Activated CD8-positive, alpha-beta T cell treated with anti-CD3 and anti-CD28 coated beads for 36 hours (primary cell): ENCODE measurements around the gene SLCO2A1. TPM values are rescaled to one million over a fixed set of nuclear protein-coding genes. Genes with fewer than 3 reads are reported as not detected.

Source experiments
- ATAC-seq: fragments of 200-7000 bp; cut with Tn5 transposase; one replicate; pipeline ENCODE4 v1.10.0; 2021; ENCODE audit warnings: mild to moderate bottlenecking, moderate library complexity
- CTCF ChIA-PET: fragments of 350-600 bp; sonication (Branson Sonifier 250); formaldehyde crosslinking; loops from one replicate; lab custom pipeline; 2021; ENCODE audit warnings: antibody characterized with exemption; lab: Charles Lee
- POLR2A ChIA-PET: fragments of 350-600 bp; sonication (Branson Sonifier 250); formaldehyde crosslinking; loops from one replicate; lab custom pipeline; 2021; ENCODE audit warnings: antibody characterized with exemption; lab: Charles Lee
- DNase-seq: peaks from one replicate; pipeline ENCODE4 v3.0.0-alpha.2; 2020
- H3K27ac Mint-ChIP-seq: one replicate; pipeline ENCODE4 v1.8.0; 2021; ENCODE audit warnings: mild to moderate bottlenecking, mixed read lengths
- H3K27me3 Mint-ChIP-seq: one replicate; pipeline ENCODE4 v1.8.0; 2021; ENCODE audit warnings: mixed read lengths
- H3K36me3 Mint-ChIP-seq: one replicate; pipeline ENCODE4 v1.8.0; 2021; ENCODE audit warnings: low read depth, mixed read lengths
- H3K4me1 Mint-ChIP-seq: one replicate; pipeline ENCODE4 v1.8.0; 2021; ENCODE audit warnings: low read depth, mixed read lengths
- H3K4me3 Mint-ChIP-seq: one replicate; pipeline ENCODE4 v1.8.0; 2021; ENCODE audit warnings: mild to moderate bottlenecking, moderate library complexity, mixed read lengths
- H3K9me3 Mint-ChIP-seq: one replicate; pipeline ENCODE4 v1.8.0; 2021; ENCODE audit warnings: mixed read lengths
- CTCF ChIP-seq: fragments of 200-600 bp; IDR thresholded peaks from one replicate; pipeline ENCODE4 v1.8.0; 2022; ENCODE audit warnings: antibody characterized with exemption, mild to moderate bottlenecking
- intact Hi-C: fragments of 100-400 bp; cut with micrococcal nuclease; formaldehyde crosslinking; loops from one replicate; pipeline ENCODE4 v1.10.0; 2022
- total RNA-seq, 2 experiments: library from RNA; stranded (reverse); gene quantifications; one replicate each; pipeline ENCODE4 v1.2.3, GENCODE V29; 2021

SLCO2A1 gene
- total RNA-seq, result not detected

DNA sequence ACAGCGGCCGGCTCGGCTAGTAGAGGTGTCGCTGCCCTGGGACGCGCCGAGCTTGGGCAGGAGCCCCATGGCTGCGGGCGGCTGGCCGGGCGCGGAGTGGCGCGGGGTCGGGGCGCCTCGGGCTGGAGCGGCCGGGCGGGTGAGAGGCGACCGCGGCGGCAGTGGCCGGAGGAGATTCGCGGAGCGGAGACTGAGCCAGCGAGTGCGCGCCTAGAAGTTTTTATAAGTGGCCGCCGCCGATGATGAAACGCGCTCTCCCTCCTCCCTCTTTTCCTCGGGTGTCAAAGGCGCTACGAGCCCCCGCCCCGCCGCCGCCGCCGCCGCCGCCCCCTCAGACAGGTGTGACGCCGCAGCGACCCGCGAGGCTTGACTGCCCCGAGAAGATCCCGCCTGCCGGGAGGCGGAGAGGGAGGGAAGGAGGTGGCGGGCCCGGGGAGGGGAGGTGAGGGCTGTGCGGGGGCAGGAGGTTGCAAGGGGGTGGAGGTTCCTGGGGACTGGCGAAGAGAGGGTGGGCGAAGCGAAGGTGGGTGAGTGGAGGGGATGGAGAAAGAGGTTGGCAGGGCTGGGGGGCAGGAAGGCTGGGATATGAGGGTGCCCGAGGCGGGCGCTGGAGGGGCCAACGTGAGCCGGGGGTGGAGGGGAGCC lies at the start of gene SLCO2A1:
SLCO2A1 (minus strand) TSS at position 192 of the 645 bp plus-strand sequence; CDS start at position 69, 123 bp downstream.
- no peak for TF ChIP-seq CTCF
- ChIA-PET CTCF (no interaction called here), POLR2A (no interaction called here)
- H3K27me3 Mint-ChIP-seq, result peaks cover 36% of the 10 kb centered on the region
- DNase-seq, result peak; percentile 63
- ATAC-seq, result peak; percentile 81
- H3K27ac Mint-ChIP-seq, result no peak within 1 kb of the TSS
- peak within 1 kb of the TSS; percentile 66 for H3K4me3 Mint-ChIP-seq
- H3K9me3 Mint-ChIP-seq, result no peaks in the 10 kb centered on the region
- intact Hi-C loops, result no loop called here
- H3K4me1 Mint-ChIP-seq, result peaks cover 2% of the 10 kb centered on the region
- H3K36me3 Mint-ChIP-seq, result no peaks in the 10 kb centered on the region

DNA sequence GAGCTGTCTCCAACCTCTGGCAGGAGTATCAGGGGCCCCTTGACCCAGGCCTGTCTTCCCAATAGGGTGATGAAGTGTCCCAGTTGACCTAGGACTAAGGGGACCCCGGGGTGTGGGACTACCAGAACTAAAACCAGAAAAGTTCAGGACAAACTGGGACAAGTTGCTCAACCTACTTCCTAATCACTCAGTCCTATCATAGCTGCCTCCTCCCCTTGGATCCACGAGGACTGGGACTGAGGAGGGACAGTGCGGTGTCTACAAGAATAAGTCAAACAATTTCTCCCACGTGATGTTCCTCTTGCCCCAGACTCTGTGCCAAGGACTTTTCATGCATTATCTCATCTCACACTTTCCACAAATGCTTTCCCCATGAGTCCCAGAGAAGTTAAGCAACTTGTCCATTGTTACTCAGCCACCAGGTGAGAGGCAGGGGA lies 49.4 kb upstream of the SLCO2A1 start:
- H3K36me3 Mint-ChIP-seq, result no peaks in the 10 kb centered on the region
- POLR2A ChIA-PET, result no interaction called here
- peaks cover 2% of the 10 kb centered on the region for H3K9me3 Mint-ChIP-seq
- H3K27me3 Mint-ChIP-seq, result no peaks in the 10 kb centered on the region
- CTCF ChIA-PET, result no interaction called here
- DNase-seq (no peak), ATAC-seq (no peak)
- intact Hi-C loops, result no loop called here
- no peaks in the 10 kb centered on the region for H3K4me1 Mint-ChIP-seq
- no peak overlapping the region for H3K27ac Mint-ChIP-seq
- H3K4me3 Mint-ChIP-seq, result no peak overlapping the region
- TF ChIP-seq CTCF, result no peak

DNA sequence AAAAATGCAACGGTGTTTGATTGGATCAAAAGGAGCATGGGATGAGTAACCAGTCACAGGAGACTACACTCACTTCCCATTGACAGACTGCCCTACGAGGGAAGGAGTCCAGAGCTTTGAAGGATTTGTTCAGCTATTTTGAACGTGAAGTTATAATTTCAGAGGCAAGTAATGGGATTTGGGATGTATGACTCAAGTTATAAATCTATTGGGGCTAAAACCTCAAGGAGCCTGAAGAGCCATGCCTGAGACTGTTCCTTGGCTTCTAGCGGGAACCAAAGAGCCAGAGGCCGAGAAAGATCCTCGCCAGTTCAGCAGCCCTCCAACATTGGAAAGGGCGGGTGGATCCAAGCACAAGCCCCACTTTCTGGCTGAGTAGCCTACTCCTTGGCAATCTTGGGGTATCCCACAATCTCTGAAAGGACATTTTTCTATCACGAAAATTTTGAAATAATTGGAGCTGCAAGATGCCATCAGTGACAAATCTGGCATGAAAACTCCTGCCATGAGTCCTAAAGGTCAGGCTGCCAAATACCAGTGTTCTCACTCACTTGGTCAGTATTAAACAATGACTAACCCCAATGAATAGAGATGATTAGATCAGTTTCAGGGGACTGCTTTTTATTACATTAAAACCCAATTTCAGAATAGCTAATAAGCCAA lies 48.6 kb upstream of the SLCO2A1 start:
- ChIA-PET POLR2A (no interaction called here), CTCF (no interaction called here)
- TF ChIP-seq CTCF, result no peak
- Mint-ChIP-seq H3K4me3 (no peak overlapping the region), H3K27ac (no peak overlapping the region), H3K36me3 (no peaks in the 10 kb centered on the region), H3K27me3 (no peaks in the 10 kb centered on the region), H3K4me1 (no peaks in the 10 kb centered on the region), H3K9me3 (peaks cover 2% of the 10 kb centered on the region)
- intact Hi-C loops, result no loop called here
- no peak for ATAC-seq
- DNase-seq, result no peak

DNA sequence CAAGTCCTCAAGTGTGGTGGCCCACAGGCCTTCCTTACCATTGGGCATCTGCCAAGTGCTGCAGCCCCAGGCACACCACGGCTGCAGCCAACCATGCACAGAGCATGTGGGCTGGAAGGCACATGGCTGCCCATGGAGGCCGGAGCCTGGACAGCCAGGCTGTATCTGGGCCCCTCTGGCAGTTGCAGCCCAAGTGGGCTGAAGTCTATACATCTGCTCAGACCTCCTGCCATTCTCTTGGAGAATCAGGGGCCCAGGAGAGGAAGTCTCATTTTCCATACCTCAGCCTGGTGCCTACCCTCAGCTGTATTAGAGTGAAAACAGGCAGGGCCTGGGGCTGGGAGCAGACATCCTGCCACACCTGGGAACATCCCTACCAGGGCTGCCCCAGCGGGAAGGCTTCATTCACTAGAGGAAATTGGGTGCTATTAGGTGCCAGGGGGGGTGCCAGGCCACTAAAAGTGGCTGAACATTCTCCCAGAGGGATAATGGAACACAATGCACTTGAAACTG lies 48.0 kb upstream of the SLCO2A1 start:
- Mint-ChIP-seq H3K27me3 (no peaks in the 10 kb centered on the region), H3K4me3 (no peak overlapping the region), H3K36me3 (no peaks in the 10 kb centered on the region), H3K9me3 (peaks cover 2% of the 10 kb centered on the region), H3K27ac (no peak overlapping the region), H3K4me1 (no peaks in the 10 kb centered on the region)
- no peak for TF ChIP-seq CTCF
- no peak for ATAC-seq
- ChIA-PET CTCF (no interaction called here), POLR2A (no interaction called here)
- intact Hi-C loops, result no loop called here
- no peak for DNase-seq

DNA sequence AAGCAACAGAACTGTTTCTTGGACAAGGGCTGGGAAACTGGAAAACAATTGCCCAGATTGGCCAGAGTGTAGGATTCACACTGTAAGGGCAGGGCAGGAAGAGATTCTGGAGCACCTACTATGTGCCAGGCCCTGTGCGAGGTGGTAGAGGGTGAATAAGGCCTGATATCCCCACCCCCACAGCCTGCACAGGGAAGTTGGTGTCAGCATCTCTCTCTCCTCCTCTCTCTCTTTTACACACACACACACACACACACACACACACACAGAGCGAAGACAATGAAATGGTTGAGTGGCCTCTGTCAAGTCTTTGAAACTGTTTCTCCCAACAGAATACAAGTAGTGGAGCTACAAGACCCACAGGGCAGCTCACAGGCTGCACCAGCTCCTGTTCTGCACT lies 47.1 kb upstream of the SLCO2A1 start:
- intact Hi-C loops, result no loop called here
- H3K27me3 Mint-ChIP-seq, result no peaks in the 10 kb centered on the region
- POLR2A ChIA-PET, result no interaction called here
- CTCF ChIA-PET, result no interaction called here
- no peak overlapping the region for H3K27ac Mint-ChIP-seq
- ATAC-seq (no peak), DNase-seq (no peak)
- no peak for TF ChIP-seq CTCF
- H3K4me1 Mint-ChIP-seq, result no peaks in the 10 kb centered on the region
- H3K36me3 Mint-ChIP-seq, result no peaks in the 10 kb centered on the region
- H3K9me3 Mint-ChIP-seq, result peaks cover 2% of the 10 kb centered on the region
- no peak overlapping the region for H3K4me3 Mint-ChIP-seq
